Iris pigment epithelial cell (primary cell): ENCODE data around the gene NUP188.

Experiments used
- DNase-seq: peaks from one replicate; pipeline ENCODE4 v3.0.0-alpha.2; 2011; ENCODE audit warnings: low read depth

Gene NUP188, protein sequence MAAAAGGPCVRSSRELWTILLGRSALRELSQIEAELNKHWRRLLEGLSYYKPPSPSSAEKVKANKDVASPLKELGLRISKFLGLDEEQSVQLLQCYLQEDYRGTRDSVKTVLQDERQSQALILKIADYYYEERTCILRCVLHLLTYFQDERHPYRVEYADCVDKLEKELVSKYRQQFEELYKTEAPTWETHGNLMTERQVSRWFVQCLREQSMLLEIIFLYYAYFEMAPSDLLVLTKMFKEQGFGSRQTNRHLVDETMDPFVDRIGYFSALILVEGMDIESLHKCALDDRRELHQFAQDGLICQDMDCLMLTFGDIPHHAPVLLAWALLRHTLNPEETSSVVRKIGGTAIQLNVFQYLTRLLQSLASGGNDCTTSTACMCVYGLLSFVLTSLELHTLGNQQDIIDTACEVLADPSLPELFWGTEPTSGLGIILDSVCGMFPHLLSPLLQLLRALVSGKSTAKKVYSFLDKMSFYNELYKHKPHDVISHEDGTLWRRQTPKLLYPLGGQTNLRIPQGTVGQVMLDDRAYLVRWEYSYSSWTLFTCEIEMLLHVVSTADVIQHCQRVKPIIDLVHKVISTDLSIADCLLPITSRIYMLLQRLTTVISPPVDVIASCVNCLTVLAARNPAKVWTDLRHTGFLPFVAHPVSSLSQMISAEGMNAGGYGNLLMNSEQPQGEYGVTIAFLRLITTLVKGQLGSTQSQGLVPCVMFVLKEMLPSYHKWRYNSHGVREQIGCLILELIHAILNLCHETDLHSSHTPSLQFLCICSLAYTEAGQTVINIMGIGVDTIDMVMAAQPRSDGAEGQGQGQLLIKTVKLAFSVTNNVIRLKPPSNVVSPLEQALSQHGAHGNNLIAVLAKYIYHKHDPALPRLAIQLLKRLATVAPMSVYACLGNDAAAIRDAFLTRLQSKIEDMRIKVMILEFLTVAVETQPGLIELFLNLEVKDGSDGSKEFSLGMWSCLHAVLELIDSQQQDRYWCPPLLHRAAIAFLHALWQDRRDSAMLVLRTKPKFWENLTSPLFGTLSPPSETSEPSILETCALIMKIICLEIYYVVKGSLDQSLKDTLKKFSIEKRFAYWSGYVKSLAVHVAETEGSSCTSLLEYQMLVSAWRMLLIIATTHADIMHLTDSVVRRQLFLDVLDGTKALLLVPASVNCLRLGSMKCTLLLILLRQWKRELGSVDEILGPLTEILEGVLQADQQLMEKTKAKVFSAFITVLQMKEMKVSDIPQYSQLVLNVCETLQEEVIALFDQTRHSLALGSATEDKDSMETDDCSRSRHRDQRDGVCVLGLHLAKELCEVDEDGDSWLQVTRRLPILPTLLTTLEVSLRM (N-terminal part only)

DNA sequence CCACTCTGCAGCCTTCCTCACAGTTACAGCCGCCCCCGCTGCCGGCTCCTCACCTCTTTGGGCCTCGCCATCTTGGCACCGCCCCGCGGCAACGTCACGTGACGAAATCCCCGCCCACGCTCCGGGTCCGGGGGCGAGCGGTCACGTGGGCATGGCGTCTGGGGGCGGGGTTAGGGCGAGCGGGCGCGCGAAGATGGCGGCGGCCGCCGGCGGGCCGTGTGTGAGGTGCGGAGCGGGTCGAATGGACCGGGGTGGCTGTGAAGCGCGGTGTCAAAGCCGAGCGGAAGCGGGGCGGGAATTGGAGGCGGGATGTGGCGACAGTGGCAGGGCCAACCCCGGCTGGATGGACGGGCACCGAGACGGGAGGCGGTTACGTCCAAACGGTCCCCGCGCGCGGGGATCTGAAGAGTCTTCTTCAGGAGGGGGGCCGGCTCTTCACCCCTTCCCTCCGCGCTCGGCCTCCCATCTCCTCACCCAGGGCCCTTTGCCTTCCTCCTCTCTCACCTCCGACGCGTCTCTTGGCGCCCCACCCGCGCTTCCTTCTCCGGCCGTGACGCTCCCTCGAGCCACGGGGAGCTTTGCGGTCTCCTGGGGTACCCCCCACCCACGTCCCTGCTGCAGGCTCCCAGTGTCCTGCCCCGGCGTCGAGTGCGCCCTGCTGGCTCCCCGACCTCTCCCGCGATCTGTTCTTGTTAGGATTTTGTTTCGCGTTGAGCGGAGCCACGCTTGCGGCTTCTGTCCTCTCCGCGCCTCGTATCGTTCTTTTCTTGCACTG is at the start of gene NUP188, which contains the start of gene DOLK:
Gene NUP188 (plus strand): TSS at position 173 of the 775 bp plus-strand sequence. CDS start 21 bp downstream, at position 194.
Gene DOLK (minus strand): TSS at position 77 of the 775 bp plus-strand sequence. CDS start 300 bp downstream, outside the sequence.
- DNase-seq = peak; percentile 91

DNA sequence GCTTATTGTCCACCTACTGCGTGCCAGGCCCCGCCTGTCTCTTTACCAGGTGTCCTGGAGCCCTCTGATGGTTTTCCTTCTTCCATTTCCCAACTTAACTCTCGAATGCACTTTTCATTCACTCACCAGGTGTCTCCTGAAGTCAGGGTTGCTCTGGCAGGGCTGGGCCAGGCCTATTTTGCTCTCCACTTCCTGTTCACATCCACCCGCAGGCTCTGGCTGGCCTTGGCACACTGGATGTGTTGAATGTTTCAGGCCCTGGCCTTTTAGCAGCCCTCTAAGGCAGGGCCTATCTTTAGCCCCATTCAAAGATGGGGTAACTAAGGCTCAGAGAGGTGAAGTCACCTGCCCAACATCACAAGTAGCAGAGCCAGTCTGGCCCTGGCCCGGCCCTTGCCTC is 49.1 kb upstream of the NUP188 start:
- DNase-seq = no peak

DNA sequence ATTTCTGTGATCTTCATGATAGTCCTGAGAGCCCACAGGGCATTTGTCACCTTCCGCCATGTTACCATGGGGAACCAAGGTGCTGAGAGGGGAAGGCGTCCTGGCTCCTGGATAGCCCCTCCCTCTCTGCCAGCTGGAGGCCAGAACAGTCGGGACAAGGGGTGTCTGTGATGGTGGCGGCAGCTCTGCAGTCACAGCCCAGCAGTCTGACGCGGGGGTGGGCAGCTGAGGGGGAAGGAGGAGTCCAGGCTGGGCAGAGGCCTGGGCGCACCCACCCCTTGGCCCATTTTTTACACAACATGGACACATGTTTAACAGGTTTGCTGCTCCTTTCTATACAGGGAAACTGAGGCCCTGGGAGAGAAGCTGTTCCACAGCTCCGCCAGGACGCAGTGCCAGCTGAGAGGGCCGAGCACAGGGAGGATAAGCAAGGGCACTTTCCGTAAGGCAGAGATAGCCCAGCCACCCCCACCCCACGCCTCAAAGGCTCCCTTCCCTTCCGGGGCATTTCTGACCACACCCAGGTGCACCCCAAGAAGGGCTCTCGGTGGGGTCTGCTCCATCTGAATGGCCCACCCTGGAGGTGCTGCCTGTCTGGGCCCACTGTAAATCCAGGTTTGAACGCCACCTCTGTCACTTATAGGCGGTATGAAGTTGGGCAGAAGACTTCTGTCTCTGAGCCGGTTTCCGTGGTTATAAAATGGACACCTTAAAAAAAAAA is 48.5 kb upstream of the NUP188 start:
- DNase-seq = no peak

DNA sequence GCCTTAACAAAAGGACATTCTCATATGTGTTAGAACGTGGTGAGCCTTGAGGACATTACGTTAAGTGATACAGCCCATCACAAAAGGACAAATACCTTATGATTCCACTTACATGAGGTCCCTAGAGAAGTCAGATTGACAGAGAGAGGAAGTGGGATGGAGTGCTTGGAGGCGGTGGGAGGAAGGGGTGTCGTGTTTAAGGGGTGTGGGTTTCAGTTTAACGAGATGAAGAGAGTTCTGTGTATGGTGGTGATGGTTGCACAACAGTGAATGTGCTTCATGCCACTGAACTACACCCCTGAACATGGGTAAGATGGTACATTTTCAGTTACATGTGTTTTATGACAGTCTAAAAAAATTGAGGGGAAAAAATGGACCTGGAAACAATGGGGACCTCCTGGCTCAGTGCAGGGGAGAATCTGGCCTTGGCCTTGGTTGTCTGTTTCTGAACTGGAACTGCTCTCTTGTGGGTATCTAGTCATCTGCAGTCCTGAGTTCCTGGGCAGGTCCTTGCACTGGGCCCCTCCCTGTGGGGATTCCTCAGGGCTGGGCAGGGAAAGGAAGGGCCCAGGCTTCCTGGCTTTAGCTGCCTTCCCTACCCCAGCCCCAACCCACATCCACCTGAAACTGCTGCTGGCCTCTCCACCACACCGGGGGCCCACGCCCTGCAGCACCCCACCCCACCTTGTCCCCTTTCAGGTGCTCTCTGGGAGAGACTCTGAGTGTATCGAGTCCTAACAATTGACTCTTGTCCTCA is 47.8 kb upstream of the NUP188 start:
- DNase-seq = peak; percentile 33

DNA sequence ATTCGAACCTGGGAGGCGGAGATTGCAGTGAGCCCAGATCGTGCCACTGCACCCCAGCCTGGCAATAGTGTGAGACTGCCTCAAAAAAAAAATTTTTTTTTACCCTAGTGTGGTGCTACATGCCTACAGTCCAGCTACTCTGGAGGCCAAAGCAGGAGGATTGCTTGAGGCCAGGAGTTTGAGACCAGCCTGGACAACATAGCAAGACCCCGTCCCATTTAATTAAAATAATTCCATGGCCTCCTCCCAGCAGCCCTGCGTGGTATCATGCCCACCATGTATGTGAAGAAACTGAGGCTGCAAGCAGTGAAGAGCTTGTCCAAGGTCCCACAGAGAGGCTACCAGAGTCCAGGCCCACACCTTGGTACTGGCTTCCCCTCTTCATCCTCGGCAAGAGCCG is 46.1 kb upstream of the NUP188 start:
- no peak for DNase-seq

DNA sequence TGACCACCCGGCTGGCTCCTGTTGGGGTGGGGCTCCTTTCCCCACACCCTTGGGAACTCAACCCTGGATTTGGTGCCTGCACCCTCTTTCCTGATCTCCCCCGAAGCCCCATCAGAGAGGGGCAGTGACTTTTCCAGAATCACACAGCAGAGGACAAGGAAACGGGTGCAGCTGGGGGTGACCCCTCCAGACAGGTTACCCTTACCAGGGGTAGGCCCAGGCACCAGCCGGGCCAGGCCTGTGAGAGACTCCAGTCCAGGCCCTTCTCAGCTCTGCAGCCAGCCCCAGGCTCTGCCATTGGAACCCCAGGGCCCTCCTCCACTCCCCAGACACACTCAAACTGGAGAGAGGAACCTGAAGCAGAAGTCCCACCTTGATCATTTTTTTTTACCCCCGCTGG is 45.7 kb upstream of the NUP188 start:
- no peak for DNase-seq

DNA sequence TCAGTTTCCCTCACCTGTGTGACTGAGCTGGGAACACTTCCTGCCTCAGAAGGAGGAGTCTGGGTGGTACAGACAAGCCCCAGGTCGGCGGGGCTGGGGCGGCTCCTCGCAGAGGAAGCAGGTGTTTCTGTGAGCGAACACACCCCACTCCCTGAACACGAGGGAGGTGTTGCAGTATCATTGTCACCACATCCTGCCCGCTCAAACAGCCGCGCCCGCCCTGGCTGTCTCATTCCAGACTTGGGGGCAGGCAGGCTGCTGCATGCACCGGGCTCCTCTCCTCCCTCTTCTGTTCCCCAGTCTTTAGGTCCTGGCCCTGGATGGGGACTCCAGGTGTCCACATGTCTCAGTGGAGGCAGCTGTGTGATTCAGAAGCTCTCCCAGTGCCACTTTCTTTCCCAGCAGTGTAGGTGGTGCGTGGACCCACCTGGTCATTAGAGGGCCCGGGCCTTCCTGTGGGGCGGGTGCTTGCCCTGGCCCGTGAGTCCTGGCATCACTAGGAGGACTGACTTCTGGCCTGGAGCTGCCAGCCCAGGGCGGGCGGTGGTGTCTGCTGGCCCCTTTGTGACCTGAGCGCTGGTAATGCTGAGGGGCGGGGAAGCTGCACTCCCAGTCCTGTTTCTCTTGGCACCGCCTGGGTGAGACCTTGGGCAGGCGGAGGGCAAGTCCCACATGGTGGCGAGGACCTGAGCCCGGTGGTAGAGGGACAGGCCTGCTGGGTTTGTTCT is 45.0 kb upstream of the NUP188 start:
- DNase-seq = no peak

DNA sequence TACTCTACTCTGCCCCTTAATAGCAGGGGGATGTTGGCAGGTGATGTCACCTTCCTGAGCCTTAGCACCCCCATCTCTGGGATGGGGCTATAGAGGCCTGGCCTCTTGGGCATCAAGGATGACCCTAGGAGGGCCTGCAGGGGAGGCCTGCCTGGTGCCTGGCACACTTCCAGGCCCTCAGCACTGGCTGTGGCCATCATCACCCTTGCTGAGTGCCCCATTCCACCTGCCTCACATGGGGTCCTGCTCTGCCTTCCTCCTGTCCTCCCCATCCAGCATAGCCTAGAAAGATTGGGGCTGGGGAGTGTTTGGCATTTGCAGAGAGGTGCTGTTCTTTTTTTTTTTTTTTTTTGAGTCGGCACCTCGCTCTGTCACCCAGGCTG is 44.4 kb upstream of the NUP188 start:
- DNase-seq = no peak

DNA sequence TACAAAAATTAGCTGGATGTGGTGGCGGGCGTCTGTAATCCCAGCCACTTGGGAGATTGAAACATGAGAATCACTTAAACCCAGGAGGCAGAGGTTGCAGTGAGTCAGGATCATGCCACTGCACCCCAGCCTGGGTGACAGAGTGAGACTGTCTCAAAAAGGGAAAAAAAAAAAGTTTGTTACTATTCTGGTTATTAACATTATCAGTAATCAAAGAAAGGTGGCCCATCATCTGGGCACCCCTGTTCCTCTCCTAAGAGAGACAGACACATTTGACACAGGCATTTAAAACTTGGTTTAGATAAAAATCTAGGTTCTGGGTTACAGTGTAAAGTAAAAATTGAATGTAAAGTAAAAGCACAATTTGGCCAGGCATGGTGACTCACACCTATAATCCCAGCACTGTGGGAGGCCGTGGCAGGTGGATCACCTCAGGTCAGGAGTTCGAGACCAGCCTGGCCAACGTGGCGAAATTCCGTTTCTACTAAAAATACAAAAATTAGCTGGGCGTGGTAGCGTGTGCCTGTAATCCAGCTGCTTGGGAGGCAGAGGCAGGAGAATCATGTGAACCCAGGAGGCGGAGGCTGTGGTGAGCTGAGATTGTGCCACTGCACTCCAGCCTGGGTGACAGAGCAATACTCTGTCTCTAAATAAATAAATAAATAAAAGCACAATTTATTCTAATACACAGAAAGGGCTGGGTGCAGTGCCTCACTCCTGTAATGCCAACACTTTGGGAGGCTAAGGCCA is 43.5 kb upstream of the NUP188 start:
- DNase-seq = peak; percentile 60

DNA sequence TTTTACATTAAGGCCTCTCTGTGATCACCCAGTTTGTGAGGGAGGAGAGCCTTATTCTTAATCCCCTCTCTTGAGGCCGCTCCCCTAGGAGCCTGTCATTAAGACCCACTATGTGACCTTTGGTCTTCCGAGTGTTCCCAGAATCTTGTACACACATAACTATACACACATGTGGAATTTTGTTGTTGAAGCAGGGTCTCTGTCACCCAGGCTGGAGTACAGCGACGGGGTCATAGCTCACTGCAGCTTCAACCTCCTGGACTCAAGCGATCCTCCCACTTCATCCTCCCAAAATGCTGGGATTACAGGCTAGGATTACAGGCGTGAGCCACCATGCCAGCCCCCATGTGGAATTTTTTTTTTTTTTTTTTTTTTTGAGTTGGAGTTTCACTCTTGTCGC is 41.5 kb upstream of the NUP188 start:
- no peak for DNase-seq

DNA sequence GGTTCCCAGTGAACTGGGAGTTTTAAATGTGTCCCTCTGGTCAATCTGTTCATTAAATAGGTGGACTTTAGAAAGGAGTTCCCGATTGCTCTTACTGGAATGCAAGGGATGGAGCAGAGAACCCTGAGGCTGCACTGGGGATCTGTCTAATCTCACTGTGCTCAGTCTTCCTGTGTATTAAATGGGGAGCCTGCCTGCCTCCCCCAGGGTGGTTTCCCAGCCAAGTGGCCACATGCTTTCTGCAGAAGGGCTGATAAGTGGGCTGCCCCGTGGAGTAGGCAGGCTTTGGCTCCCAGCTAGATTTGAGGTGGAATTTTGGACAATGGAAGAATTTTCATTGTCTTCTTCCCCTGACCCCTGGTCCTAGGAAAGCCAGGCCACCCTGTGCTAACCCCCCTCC is 40.8 kb upstream of the NUP188 start:
- no peak for DNase-seq

DNA sequence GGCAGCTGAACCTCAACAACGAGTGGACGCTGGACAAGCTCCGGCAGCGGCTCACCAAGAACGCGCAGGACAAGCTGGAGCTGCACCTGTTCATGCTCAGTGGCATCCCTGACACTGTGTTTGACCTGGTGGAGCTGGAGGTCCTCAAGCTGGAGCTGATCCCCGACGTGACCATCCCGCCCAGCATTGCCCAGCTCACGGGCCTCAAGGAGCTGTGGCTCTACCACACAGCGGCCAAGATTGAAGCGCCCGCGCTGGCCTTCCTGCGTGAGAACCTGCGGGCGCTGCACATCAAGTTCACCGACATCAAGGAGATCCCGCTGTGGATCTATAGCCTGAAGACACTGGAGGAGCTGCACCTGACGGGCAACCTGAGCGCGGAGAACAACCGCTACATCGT is 39.1 kb upstream of the NUP188 start:
- no peak for DNase-seq

DNA sequence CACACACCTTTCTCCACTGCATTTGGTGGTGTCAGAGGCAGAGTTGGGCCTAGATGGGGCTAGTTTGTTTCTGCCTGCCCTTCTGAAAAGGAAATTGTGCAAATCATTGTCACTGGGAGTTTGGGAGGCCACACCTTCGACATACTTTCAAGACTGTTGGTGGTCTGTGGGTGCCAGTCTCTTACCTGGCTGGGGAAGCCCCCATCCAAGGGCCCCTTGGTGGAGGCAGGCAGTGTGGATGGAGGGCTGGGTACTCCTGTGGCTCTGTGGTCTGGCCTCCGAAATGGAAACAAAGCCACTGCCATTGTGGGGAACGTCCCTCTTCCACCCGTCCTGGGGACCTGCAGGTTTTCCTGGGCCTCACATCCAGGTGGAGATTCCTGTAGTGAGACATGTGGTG is 37.6 kb upstream of the NUP188 start:
- DNase-seq = no peak

DNA sequence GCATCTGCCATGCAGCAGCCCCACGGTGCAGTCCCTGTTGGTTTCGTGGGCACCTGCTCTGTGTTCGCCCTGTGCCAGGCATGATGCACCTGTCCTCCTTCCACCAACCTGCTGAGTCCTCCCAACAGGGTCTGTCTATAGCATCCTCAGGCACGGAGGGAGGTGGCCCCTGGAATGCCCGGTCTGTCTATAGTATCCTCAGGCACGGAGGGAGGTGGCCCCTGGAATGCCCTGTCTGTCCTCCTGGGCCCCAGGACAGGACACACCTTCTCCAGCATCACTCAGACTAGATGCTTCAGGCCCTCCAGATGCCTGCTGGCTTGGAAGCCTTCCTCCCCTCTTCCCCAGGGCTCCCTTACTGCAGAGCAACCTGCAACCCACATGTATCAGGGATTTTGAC is 36.6 kb upstream of the NUP188 start:
- DNase-seq = no peak

DNA sequence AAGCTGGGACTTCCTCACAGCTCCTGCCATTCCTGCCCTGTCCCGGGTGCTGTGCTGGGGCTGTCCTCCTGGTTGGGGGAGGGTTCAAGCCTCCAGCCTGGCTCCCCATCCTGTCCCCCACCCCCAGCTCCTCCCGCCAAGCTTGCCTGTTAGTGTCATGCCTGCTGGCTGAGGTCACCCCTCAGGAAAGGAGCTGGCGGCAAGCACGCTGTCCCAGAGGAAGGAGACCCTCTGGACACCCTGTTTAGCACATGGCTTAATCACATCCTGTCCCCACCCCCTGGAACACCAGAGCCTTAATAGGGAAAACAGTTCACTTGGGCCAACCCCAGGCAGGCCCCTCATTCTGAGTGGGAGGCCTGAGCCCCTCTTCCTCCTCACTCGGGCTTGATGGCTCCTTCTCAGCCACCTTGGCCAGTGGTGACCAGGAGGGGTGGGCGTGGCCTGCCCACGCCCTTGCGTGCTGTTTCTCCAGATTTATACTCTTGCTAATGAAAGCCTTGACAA is 35.9 kb upstream of the NUP188 start:
- peak; percentile 44 for DNase-seq

DNA sequence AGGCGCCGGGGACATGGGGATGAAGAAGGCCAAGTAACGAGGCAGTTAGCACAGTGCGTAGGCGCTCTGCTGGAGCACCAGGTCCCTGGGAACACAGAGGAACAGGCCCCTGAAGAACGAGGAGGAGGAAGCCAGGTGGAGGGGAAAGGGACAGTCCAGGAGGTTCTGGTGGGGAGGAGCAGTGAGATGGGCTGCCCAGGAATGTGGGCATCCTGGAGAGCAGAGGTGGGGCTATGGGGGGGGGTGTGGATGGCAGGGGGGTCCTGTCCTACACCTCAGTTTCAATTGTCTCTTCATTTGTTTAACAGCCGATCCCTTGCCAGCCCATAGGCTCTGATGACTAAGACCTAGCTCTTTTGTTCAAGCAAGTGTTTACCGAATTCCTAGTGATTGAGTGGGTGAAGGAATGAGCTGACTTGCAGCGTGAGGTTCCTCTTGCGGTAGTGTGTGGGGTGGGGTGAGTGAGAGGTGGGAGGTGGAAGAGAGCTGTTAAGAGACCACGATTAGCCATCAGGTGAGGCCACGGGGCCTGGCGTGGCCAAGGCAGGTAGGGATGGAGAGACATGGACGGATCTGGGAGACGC is 35.1 kb upstream of the NUP188 start:
- peak; percentile 97 for DNase-seq

DNA sequence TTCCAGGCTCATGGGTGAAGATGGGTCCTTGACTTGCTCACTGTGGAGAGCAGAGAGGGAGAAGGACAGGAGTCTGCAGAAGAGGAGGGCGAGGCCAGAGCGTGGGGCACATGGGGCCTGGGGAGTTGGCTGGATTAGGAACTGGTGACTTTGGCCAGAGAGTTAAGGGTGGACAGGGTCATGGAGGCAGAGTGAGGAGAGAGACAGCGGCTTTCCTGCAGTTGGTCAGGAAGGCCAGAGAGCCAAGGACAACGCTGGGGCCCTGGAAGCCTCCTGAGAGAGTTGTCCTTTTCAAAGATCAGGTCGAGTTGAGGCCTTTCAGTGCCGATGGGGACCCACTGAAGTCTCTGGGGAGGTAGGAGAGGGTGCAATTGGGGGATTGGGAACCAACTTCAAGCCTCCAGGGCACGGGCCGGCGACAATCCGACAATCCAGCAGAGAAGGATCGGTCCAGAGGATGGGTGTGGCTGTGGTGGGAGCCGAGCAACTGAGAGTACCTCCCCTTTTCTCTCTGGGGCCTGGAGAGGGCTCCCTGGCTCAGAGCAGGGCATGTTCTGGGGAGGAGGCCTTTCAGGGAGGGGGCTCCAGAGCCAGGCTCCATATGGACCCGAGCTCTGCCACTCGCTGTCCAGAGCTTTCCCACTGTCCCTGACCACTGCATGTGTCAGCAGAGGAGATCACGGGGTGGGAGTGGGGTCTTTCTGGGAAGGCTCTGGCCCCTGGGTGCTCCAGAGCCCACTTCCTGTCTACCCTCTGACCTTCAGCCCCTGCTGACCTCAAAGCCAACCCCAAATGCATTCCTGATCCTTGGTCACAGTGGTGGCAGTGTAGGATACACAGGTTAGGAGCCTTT is 34.2 kb upstream of the NUP188 start:
- DNase-seq = no peak
